Measurements from ENCODE around the gene SF3A2. TPM values are rescaled to one million over a fixed set of nuclear protein-coding genes. Genes with fewer than 3 reads are reported as not detected.

The SF3A2 gene
- total and polyA plus RNA-seq, 2 experiments from 2014 or later: 21.2 to 75.3 TPM

- Histone ChIP-seq H3K9me3 (ENCODE audit: low read depth) (no peaks in the 10 kb centered on the region), H3K79me2 (peaks cover 82% of the 10 kb centered on the region), H3K36me3 (replicated peaks; ENCODE audit: insufficient read depth, low read depth) (no peaks in the 10 kb centered on the region), H3K4me1 (ENCODE audit: insufficient read depth) (peaks cover 45% of the 10 kb centered on the region), H3K4me3 (peak overlapping the region; percentile 82), H3K27me3 (no peaks in the 10 kb centered on the region), H3K4me2 (peak overlapping the region; percentile 84), H3K27ac (peak overlapping the region; percentile 97), H3K9me2 (replicated peaks; ENCODE audit: insufficient read depth) (no peaks in the 10 kb centered on the region), H2AFZ (peak overlapping the region; percentile 4), H4K20me1 (ENCODE audit: insufficient read depth, poor library complexity, severe bottlenecking) (peaks cover 29% of the 10 kb centered on the region)
- DNase-seq (ENCODE audit: low spot score): no peak
- WGBS (ENCODE audit: low lambda C conversion rate, missing lambda C conversion rate): under 1% methylated on average over 15 of the region's 28 CpGs
- no peak for TF ChIP-seq EZH2phosphoT487 (IDR thresholded peaks at IDR 0.05; ENCODE audit: low read depth, severe bottlenecking, unreplicated experiment)
These were observed 635 bp upstream of the SF3A2 start for GRCh38 chr19:2236064-2236313.

- 54% methylated on average over 42 of the region's 43 CpGs for WGBS (ENCODE audit: low lambda C conversion rate, missing lambda C conversion rate)
- Histone ChIP-seq H3K4me1 (ENCODE audit: insufficient read depth) (peaks cover 55% of the 10 kb centered on the region), H4K20me1 (ENCODE audit: insufficient read depth, poor library complexity, severe bottlenecking) (peaks cover 42% of the 10 kb centered on the region)
These were observed 636 bp downstream of the SF3A2 start for GRCh38 chr19:2237051-2237868.

GRCh38 chr19:2237869-2238153, 1.2 kb downstream of the SF3A2 start:
- no peak for DNase-seq (ENCODE audit: low spot score)
- H3K27me3 ChIP-seq: no peaks in the 10 kb centered on the region
- H4K20me1 ChIP-seq (ENCODE audit: insufficient read depth, poor library complexity, severe bottlenecking): peaks cover 47% of the 10 kb centered on the region
- no peaks in the 10 kb centered on the region for H3K36me3 ChIP-seq (replicated peaks; ENCODE audit: insufficient read depth, low read depth)
- peak overlapping the region; percentile 84 for H3K4me2 ChIP-seq
- WGBS (ENCODE audit: low lambda C conversion rate, missing lambda C conversion rate): 80% methylated on average over 6 of the region's 6 CpGs
- no peak overlapping the region for H3K4me3 ChIP-seq
- peak overlapping the region; percentile 97 for H3K27ac ChIP-seq
- no peaks in the 10 kb centered on the region for H3K9me3 ChIP-seq (ENCODE audit: low read depth)
- H3K79me2 ChIP-seq: peaks cover 91% of the 10 kb centered on the region
- H2AFZ ChIP-seq: no peak overlapping the region
- H3K9me2 ChIP-seq (replicated peaks; ENCODE audit: insufficient read depth): no peaks in the 10 kb centered on the region
- H3K4me1 ChIP-seq (ENCODE audit: insufficient read depth): peaks cover 61% of the 10 kb centered on the region
- no peak for TF ChIP-seq EZH2 (IDR thresholded peaks at IDR 0.05; ENCODE audit: borderline replicate concordance)
- no peak for TF ChIP-seq CTCF (IDR thresholded peaks at IDR 0.05; ENCODE audit: poor library complexity)
- no peak for TF ChIP-seq EZH2phosphoT487 (IDR thresholded peaks at IDR 0.05; ENCODE audit: low read depth, severe bottlenecking, unreplicated experiment)

More at GRCh38 chr19:2237051-2237868, 636 bp downstream of the SF3A2 start:
- Histone ChIP-seq H3K79me2 (peaks cover 89% of the 10 kb centered on the region), H3K4me2 (peak overlapping the region; percentile 84), H3K27me3 (no peaks in the 10 kb centered on the region), H3K9me3 (ENCODE audit: low read depth) (no peaks in the 10 kb centered on the region), H3K27ac (peak overlapping the region; percentile 97), H3K9me2 (replicated peaks; ENCODE audit: insufficient read depth) (no peaks in the 10 kb centered on the region), H2AFZ (peak overlapping the region; percentile 3), H3K4me3 (peak overlapping the region; percentile 41), H3K36me3 (replicated peaks; ENCODE audit: insufficient read depth, low read depth) (no peaks in the 10 kb centered on the region)
- TF ChIP-seq CTCF (IDR thresholded peaks at IDR 0.05; ENCODE audit: poor library complexity) (no peak), EZH2phosphoT487 (IDR thresholded peaks at IDR 0.05; ENCODE audit: low read depth, severe bottlenecking, unreplicated experiment) (no peak), EZH2 (IDR thresholded peaks at IDR 0.05; ENCODE audit: borderline replicate concordance) (no peak)
- DNase-seq (ENCODE audit: low spot score): no peak

GRCh38 chr19:2239173-2239572, 2.5 kb downstream of the SF3A2 start:
- peak overlapping the region; percentile 97 for H3K27ac ChIP-seq
- no peaks in the 10 kb centered on the region for H3K27me3 ChIP-seq
- no peak for TF ChIP-seq EZH2 (IDR thresholded peaks at IDR 0.05; ENCODE audit: borderline replicate concordance)
- TF ChIP-seq CTCF (IDR thresholded peaks at IDR 0.05; ENCODE audit: poor library complexity): no peak
- no peak for TF ChIP-seq EZH2phosphoT487 (IDR thresholded peaks at IDR 0.05; ENCODE audit: low read depth, severe bottlenecking, unreplicated experiment)
- H3K4me1 ChIP-seq (ENCODE audit: insufficient read depth): peaks cover 75% of the 10 kb centered on the region
- H3K9me3 ChIP-seq (ENCODE audit: low read depth): no peaks in the 10 kb centered on the region
- peak overlapping the region; percentile 84 for H3K4me2 ChIP-seq
- no peaks in the 10 kb centered on the region for H3K36me3 ChIP-seq (replicated peaks; ENCODE audit: insufficient read depth, low read depth)
- H3K79me2 ChIP-seq: peaks cover 90% of the 10 kb centered on the region
- peaks cover 56% of the 10 kb centered on the region for H4K20me1 ChIP-seq (ENCODE audit: insufficient read depth, poor library complexity, severe bottlenecking)
- DNase-seq (ENCODE audit: low spot score): no peak
- peak overlapping the region; percentile 41 for H3K4me3 ChIP-seq
- WGBS (ENCODE audit: low lambda C conversion rate, missing lambda C conversion rate): 48% methylated on average over 10 of the region's 10 CpGs
- H3K9me2 ChIP-seq (replicated peaks; ENCODE audit: insufficient read depth): no peaks in the 10 kb centered on the region
- H2AFZ ChIP-seq: no peak overlapping the region

Data from hepatocyte (in vitro differentiated cells).